Panc1 (cell line): Measurements from ENCODE around the gene SLC6A13. TPM values are rescaled to one million over a fixed set of nuclear protein-coding genes. Genes with fewer than 3 reads are reported as not detected.

Experiments
- ATAC-seq: fragments of 200-7000 bp; cut with Tn5 transposase; 2 replicates; pipeline ENCODE4 v1.9.1; 2020; ENCODE audit warnings: mild to moderate bottlenecking, moderate library complexity
- BruUV-seq: library from RNA; stranded (reverse); fragments of 400-500 nt; replicated peaks from 2 replicates; lab custom pipeline; 2021; lab: Mats Ljungman, UMichigan
- CTCF ChIA-PET: fragments of 300-600 bp; sonication (Branson Sonifier 250); formaldehyde crosslinking; loops from one replicate; lab custom pipeline; 2022; ENCODE audit warnings: antibody characterized with exemption; lab: Charles Lee
- POLR2A ChIA-PET: fragments of 300-600 bp; sonication (Branson Sonifier 250); formaldehyde crosslinking; loops from one replicate; lab custom pipeline; 2022; ENCODE audit warnings: antibody characterized with exemption; lab: Charles Lee
- DNase-seq: peaks from one replicate; pipeline ENCODE4 v3.0.0-alpha.2; 2010; ENCODE audit warnings: low read depth, low spot score
- H3K27ac ChIP-seq: 2 replicates; pipeline ENCODE4 v1.5.1; 2011; ENCODE audit warnings: mild to moderate bottlenecking, low read length, inconsistent platforms
- H3K27me3 ChIP-seq: fragments of 200-500 bp; sonication (Bioruptor generic); 2 replicates; pipeline ENCODE4 v1.6.0; 2014; ENCODE audit warnings: low read length, inconsistent platforms; ENCODE audit not compliant: control insufficient read depth, insufficient read depth
- H3K36me3 ChIP-seq: fragments of 200-500 bp; sonication (Bioruptor generic); 2 replicates; pipeline ENCODE4 v1.5.1; 2014; ENCODE audit warnings: inconsistent platforms, mild to moderate bottlenecking, low read length, moderate library complexity; ENCODE audit not compliant: control insufficient read depth, insufficient read depth
- H3K4me1 ChIP-seq: 2 replicates; pipeline ENCODE4 v1.5.1; 2011; ENCODE audit warnings: inconsistent platforms, mild to moderate bottlenecking, low read length, moderate library complexity; ENCODE audit not compliant: control insufficient read depth, insufficient read depth
- H3K4me3 ChIP-seq, 2 experiments: 2 replicates each; pipeline ENCODE4 v1.5.1; 2011 to 2012; ENCODE audit warnings: low read depth in 2 of 2, low read length in 2 of 2, mild to moderate bottlenecking in 2 of 2, inconsistent platforms in 1 of 2, moderate library complexity in 1 of 2
- H3K9me3 ChIP-seq: fragments of 200-500 bp; sonication (Bioruptor generic); 2 replicates; pipeline ENCODE4 v1.5.1; 2014; ENCODE audit warnings: low read depth, mild to moderate bottlenecking, inconsistent platforms, low read length, moderate library complexity; ENCODE audit not compliant: control insufficient read depth, insufficient read depth
- CTCF ChIP-seq: fragments of 450-650 bp; IDR thresholded peaks from 2 replicates; pipeline ENCODE4 v1.5.1; 2017; ENCODE audit warnings: mild to moderate bottlenecking
- POLR2AphosphoS5 ChIP-seq: IDR thresholded peaks from 2 replicates; pipeline ENCODE4 v1.6.1; 2012; ENCODE audit warnings: mild to moderate bottlenecking, low read depth, low read length, moderate library complexity
- SIN3A ChIP-seq: IDR thresholded peaks from 2 replicates; pipeline ENCODE4 v1.6.1; 2012; ENCODE audit warnings: low read depth, mild to moderate bottlenecking, low read length, moderate library complexity, borderline replicate concordance; ENCODE audit not compliant: insufficient read depth
- in situ Hi-C: cut with HindIII; loops from 2 replicates; pipeline ENCODE4 v1.10.0; 2016; ENCODE audit warnings: low sequenced_read_pairs, low pct_unique_long_range_greater_than_20kb
- intact Hi-C: fragments of 100-400 bp; cut with micrococcal nuclease; formaldehyde crosslinking; loops from one replicate; pipeline ENCODE4 v1.10.0; 2022; ENCODE audit not compliant: unreplicated experiment
- total RNA-seq: library from RNA; stranded (reverse); gene quantifications from one replicate; pipeline ENCODE4 v1.2.1, GENCODE V29; 2021; ENCODE audit not compliant: unreplicated experiment
- TF ChIP-seq, protein P1 (sequence below), 2 experiments: IDR thresholded peaks; 2 replicates each; pipeline ENCODE4 v1.6.1; 2011 to 2012; ENCODE audit warnings: low read depth in 2 of 2, control low read depth in 1 of 2, low read length in 1 of 2, mild to moderate bottlenecking in 1 of 2, moderate library complexity in 1 of 2; ENCODE audit not compliant: insufficient read depth in 1 of 2

The SLC6A13 gene
- total RNA-seq, 1 experiment from 2014 or later, result 0.57 TPM

- Histone ChIP-seq H3K27ac (no peak overlapping the region), H3K4me1 (peaks cover 7% of the 10 kb centered on the region), H3K9me3 (no peaks in the 10 kb centered on the region), H3K36me3 (no peaks in the 10 kb centered on the region), H3K4me3 (no peak overlapping the region), H3K27me3 (no peaks in the 10 kb centered on the region)
- ChIA-PET POLR2A (no interaction called here), CTCF (no interaction called here)
- no peak for ATAC-seq
- in situ Hi-C loops, result no loop called here
- BruUV-seq, result no TSS peak
- DNase-seq, result no peak
- TF ChIP-seq CTCF, result no peak
- TF ChIP-seq, protein P1, sequence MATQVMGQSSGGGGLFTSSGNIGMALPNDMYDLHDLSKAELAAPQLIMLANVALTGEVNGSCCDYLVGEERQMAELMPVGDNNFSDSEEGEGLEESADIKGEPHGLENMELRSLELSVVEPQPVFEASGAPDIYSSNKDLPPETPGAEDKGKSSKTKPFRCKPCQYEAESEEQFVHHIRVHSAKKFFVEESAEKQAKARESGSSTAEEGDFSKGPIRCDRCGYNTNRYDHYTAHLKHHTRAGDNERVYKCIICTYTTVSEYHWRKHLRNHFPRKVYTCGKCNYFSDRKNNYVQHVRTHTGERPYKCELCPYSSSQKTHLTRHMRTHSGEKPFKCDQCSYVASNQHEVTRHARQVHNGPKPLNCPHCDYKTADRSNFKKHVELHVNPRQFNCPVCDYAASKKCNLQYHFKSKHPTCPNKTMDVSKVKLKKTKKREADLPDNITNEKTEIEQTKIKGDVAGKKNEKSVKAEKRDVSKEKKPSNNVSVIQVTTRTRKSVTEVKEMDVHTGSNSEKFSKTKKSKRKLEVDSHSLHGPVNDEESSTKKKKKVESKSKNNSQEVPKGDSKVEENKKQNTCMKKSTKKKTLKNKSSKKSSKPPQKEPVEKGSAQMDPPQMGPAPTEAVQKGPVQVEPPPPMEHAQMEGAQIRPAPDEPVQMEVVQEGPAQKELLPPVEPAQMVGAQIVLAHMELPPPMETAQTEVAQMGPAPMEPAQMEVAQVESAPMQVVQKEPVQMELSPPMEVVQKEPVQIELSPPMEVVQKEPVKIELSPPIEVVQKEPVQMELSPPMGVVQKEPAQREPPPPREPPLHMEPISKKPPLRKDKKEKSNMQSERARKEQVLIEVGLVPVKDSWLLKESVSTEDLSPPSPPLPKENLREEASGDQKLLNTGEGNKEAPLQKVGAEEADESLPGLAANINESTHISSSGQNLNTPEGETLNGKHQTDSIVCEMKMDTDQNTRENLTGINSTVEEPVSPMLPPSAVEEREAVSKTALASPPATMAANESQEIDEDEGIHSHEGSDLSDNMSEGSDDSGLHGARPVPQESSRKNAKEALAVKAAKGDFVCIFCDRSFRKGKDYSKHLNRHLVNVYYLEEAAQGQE (IDR thresholded peaks at IDR 0.05; ENCODE audit: insufficient read depth in 1 of 2, low read depth in 2 of 2, low read length in 1 of 2), result no peak
- intact Hi-C loops, result no loop called here
Observed at GRCh38 chr12:209246-209645, 53.4 kb downstream of the SLC6A13 start.

DNA sequence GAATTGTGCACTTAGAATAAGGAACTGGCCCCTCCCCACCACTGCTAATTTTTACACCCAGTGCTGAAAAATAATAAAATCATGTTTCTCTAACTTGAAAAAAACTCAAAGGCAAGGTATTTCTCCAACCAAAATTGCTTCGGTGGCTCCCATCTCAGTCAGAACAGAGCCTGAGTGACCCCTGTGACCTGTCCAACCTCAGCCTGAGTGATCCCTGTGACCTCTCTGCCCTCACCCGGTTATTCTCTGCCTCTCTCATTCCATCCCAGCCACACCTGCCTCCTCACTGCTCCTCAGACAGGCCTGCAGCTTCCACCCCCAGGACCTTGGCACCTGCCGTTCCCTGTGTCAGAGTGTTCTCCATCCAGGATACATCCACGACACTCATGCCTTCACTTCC, 53.8 kb downstream of the SLC6A13 start:
- intact Hi-C loops (no loop called here), in situ Hi-C loops (no loop called here)
- no peak for DNase-seq
- H3K4me3 ChIP-seq, result no peak overlapping the region
- H3K27me3 ChIP-seq, result no peaks in the 10 kb centered on the region
- TF ChIP-seq POLR2AphosphoS5 (no peak), SIN3A (no peak)
- TF ChIP-seq, protein P1 (IDR thresholded peaks at IDR 0.05; ENCODE audit: insufficient read depth in 1 of 2, low read depth in 2 of 2, low read length in 1 of 2), result no peak
- BruUV-seq, result no TSS peak
- ChIA-PET POLR2A (no interaction called here), CTCF (no interaction called here)
- H3K9me3 ChIP-seq, result no peaks in the 10 kb centered on the region
- H3K4me1 ChIP-seq, result peaks cover 7% of the 10 kb centered on the region
- ATAC-seq, result no peak
- no peak overlapping the region for H3K27ac ChIP-seq
- H3K36me3 ChIP-seq, result no peaks in the 10 kb centered on the region
